Ishikawa (cell line): Measurements from ENCODE around the gene RPS15.
A peak's percentile ranks its signal among the peaks of the same experiment; 100 is the strongest.

ENCODE experiments used
- CEBPB ChIP-seq: IDR thresholded peaks from 2 replicates; pipeline ENCODE4 v1.6.1; 2012
- CREB1 ChIP-seq: IDR thresholded peaks from 2 replicates; pipeline ENCODE4 v1.6.1; 2012; ENCODE audit warnings: low read depth
- EGR1 ChIP-seq: IDR thresholded peaks from 2 replicates; pipeline ENCODE4 v1.6.1; 2012
- EP300 ChIP-seq: IDR thresholded peaks from 2 replicates; pipeline ENCODE4 v1.6.1; 2012; ENCODE audit warnings: borderline replicate concordance
- FOXM1 ChIP-seq: IDR thresholded peaks from 2 replicates; pipeline ENCODE4 v1.6.1; 2012; ENCODE audit warnings: low read depth, borderline replicate concordance
- NFIC ChIP-seq: IDR thresholded peaks from 2 replicates; pipeline ENCODE4 v1.6.1; 2012
- RAD21 ChIP-seq: IDR thresholded peaks from 2 replicates; pipeline ENCODE4 v1.6.1; 2012; ENCODE audit warnings: low read depth
- REST ChIP-seq: IDR thresholded peaks from 2 replicates; pipeline ENCODE4 v1.6.1; 2012; ENCODE audit warnings: low read depth, mild to moderate bottlenecking
- TAF1 ChIP-seq: IDR thresholded peaks from 2 replicates; pipeline ENCODE4 v1.6.1; 2012; ENCODE audit warnings: low read depth, mild to moderate bottlenecking
- TCF12 ChIP-seq: IDR thresholded peaks from 2 replicates; pipeline ENCODE4 v1.6.1; 2012; ENCODE audit warnings: low read depth
- TEAD4 ChIP-seq: IDR thresholded peaks from 2 replicates; pipeline ENCODE4 v1.6.1; 2012
- YY1 ChIP-seq: IDR thresholded peaks from 2 replicates; pipeline ENCODE4 v1.6.1; 2012; ENCODE audit warnings: low read depth
- ZBTB7A ChIP-seq: IDR thresholded peaks from 2 replicates; pipeline ENCODE4 v1.6.1; 2012; ENCODE audit warnings: low read depth
- TF ChIP-seq, protein P1 (sequence below): IDR thresholded peaks from 2 replicates; pipeline ENCODE4 v1.6.1; 2012
- TF ChIP-seq, protein P2 (sequence below): IDR thresholded peaks from 2 replicates; pipeline ENCODE4 v1.6.1; 2012

RPS15 gene

GRCh38 chr19:1468274-1468820 lies 30.2 kb downstream of the RPS15 start:
- no peak for TF ChIP-seq REST
- TF ChIP-seq ZBTB7A = peak; percentile 61; the same call in 1 of the 2 replicates
- TF ChIP-seq, protein P1, sequence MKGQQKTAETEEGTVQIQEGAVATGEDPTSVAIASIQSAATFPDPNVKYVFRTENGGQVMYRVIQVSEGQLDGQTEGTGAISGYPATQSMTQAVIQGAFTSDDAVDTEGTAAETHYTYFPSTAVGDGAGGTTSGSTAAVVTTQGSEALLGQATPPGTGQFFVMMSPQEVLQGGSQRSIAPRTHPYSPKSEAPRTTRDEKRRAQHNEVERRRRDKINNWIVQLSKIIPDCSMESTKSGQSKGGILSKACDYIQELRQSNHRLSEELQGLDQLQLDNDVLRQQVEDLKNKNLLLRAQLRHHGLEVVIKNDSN = peak; percentile 58; the same call in 1 of the 2 replicates
- TF ChIP-seq YY1 = no peak
- TF ChIP-seq, protein P2, sequence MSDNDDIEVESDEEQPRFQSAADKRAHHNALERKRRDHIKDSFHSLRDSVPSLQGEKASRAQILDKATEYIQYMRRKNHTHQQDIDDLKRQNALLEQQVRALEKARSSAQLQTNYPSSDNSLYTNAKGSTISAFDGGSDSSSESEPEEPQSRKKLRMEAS = peak; percentile 72

DNA sequence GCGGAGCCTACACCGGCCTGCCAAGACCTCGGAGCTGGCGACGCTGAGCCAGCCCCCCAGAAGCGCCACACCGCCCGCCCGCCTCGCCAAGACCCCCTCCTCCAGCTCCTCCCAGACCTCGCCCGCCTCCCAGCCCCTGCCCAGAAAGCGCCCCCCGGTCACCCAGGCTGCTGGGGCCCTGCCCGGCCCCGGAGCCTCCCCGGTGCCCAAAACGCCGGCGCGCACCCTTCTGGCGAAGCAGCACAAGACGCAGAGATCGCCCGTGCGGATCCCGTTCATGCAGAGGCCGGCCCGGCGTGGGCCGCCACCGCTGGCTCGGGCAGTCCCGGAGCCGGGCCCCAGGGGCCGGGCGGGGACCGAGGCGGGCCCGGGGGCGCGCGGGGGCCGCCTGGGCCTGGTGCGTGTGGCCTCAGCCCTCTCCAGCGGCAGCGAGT lies 30.6 kb downstream of the RPS15 start:
- TF ChIP-seq REST = no peak
- no peak for TF ChIP-seq EGR1
- no peak for TF ChIP-seq CREB1
- TF ChIP-seq, protein P2 = no peak
- TF ChIP-seq FOXM1 = no peak
- TF ChIP-seq TEAD4 = no peak
- TF ChIP-seq, protein P1 = no peak
- TF ChIP-seq CEBPB = no peak
- TF ChIP-seq NFIC = no peak
- no peak for TF ChIP-seq TAF1
- TF ChIP-seq YY1 = no peak
- no peak; the same call in 1 of the 2 replicates for TF ChIP-seq RAD21

DNA sequence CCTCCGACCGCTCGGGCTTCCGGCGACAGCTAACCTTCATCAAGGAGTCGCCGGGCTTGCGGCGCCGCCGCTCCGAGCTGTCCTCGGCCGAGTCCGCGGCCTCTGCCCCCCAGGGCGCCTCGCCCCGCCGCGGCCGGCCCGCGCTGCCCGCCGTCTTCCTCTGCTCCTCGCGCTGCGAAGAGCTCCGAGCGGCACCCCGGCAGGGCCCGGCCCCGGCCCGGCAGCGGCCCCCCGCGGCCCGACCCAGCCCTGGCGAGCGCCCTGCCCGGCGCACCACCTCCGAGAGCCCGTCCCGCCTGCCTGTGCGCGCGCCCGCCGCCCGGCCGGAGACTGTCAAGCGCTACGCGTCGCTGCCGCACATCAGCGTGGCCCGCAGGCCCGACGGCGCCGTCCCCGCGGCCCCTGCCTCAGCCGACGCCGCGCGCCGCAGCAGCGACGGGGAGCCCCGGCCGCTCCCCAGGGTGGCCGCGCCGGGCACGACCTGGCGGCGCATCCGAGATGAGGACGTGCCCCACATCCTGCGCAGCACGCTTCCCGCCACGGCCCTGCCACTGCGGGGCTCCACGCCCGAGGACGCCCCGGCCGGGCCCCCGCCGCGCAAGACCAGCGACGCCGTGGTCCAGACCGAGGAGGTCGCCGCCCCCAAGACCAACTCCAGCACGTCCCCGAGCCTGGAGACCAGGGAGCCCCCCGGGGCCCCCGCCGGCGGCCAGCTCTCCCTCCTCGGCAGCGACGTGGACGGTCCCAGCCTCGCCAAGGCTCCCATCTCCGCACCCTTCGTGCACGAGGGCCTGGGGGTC lies 31.3 kb downstream of the RPS15 start:
- TF ChIP-seq RAD21 (no peak), TCF12 (no peak), CEBPB (no peak), TAF1 (no peak)
- TF ChIP-seq, protein P2 = no peak
- TF ChIP-seq, protein P1 = no peak

GRCh38 chr19:1470055-1470304 lies 31.8 kb downstream of the RPS15 start:
- no peak for TF ChIP-seq ZBTB7A
- TF ChIP-seq REST = no peak
- TF ChIP-seq, protein P2 = no peak
- no peak for TF ChIP-seq CREB1
- TF ChIP-seq EP300 = no peak
- TF ChIP-seq NFIC = no peak
- no peak for TF ChIP-seq CEBPB
- no peak for TF ChIP-seq YY1
- TF ChIP-seq TAF1 = no peak
- TF ChIP-seq EGR1 = no peak
- no peak for TF ChIP-seq FOXM1
- no peak for TF ChIP-seq RAD21
- no peak for TF ChIP-seq TCF12
- TF ChIP-seq TEAD4 = no peak
- TF ChIP-seq, protein P1 = no peak
